GM19238 (cell line): ENCODE results near the gene KCTD12.

Experiments used
- DNase-seq: peaks from one replicate; pipeline ENCODE4 v3.0.0; 2011; ENCODE audit warnings: low spot score; ENCODE audit not compliant: insufficient read length

The KCTD12 gene

DNA sequence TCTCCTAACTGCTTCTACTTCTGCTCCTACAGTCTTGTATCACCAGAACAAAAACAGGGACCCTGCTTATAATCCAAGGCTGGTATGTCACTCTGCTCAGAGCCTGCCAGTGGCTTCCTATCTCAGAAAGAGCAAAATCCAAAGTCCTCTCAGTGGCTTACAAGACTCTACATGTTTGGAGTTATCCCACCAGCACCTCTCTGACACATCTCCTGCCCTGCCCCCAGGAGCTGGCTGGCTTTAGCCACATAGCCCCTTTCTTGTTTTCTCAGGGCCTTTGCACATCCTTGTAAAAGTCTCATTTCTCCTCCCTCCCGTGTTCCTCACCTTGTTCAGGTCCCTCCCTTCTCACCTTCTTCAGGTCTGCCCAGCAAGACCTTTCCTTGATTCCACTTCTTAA, 2.2 kb upstream of the KCTD12 start:
- no peak for DNase-seq

DNA sequence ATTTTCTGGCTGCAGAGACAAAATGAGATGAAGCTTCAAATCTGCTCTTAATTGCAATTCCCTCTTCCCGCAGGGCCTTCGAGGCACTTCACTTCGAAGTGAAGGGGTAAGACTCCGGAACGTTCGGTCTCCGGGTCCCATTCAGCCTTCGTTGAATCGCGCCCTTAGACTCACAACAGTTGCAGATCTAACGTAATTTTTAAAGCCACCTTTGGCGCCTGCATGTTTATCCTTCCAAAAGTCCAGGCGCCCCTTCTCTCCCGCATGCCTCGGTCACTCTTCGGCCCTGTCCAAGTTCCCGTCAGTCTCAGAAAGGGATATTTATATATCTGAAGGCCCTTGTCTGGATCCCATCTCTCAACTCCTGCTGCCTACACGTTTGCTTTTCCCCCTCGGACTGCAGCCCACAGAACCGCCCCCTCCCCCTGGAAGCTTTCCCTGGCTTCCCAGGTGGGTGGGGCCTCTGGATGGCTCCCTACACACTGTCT, 915 bp upstream of the KCTD12 start:
- no peak for DNase-seq

- peak; percentile 22 for DNase-seq
Measured at GRCh38 chr13:76886005-76886291, 257 bp downstream of the KCTD12 start.

DNA sequence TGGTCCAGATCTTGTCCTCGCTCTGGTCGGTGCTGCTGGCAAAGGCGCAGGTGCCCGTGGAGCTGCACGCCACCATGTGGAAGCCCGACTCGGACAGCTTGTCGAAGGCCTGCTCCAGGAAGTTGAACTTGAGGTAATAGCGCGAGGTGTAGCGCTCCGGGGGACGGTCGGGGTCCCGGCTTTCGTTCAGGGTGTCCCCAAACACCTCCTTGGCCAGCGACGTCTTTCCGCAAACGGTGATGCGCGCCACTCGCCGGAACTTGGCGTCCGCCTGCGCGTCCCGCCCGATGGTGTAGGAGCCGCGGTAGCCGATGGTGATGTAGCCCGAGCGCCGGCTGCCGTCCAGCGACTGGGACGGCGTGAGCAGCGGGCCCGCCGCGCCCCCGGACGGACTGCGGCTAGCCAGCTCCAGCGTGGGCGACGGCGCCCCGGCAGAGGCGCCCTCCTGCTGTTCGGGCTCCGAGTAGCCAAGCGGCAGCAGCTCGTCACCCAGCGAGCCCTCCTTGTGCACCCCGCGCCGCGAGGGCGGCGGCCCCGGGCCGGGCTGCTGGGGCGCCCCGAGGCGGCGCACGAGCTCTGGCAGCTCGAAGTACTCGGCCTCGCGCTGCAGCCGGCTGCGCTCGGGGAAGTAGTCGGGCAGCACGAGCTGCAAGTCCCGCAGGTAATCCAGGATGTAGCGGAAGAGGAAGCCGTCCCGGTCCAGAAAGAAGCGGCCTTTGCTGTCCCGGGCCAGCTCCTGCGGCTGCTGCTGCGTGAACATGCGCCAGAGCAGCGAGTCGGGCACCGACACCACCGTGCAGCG, 801 bp downstream of the KCTD12 start:
- DNase-seq = peak; percentile 37

DNA sequence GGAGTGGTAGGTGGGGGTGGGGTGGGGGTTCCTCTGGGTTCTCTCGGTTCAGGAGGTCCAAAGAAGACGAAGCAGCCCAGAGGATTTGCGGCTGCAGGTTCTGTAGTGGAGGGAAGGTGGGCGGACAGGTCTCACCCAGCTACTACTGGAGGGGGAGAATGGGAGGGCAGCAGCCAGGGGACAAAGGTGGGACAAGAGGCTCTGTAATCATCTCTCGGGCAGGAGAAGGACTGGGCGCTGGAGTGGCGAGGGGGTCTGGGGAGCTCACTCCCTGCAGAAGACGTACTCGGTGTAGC, 1.4 kb downstream of the KCTD12 start:
- DNase-seq = no peak

DNA sequence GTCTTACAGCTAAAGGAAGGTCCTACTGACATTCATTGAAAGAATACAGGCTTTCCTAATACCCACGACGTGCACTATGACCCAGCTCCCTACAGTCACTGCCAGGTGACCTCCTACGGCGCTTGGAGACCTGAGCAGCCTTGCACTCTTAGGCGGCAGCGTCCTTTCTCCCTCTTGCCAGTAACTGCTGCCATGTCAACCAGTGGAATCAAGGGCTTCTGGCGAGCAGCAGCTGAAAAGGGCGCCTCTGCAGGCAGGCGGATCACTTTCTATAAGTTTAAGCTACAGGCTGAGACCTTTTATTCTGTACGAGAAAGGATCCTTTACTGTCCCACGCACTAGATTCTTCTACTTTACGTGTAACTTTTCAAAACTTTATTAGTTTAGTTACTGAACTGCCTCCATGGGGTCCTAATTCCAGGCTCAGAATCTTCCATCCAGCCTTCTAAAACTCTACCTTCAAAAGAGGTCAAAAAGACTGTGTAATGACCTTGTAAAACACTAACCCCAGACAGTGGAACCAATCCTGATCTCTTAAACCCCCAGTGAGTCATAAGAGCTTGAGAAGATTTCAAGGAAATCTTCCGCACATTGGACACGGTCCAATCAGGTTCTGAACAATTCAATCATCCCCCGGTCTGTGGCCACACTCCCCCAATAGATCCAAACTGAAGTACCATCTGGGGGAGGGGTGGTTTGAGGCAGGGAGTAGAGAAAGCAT, 1.9 kb downstream of the KCTD12 start:
- no peak for DNase-seq

- DNase-seq = no peak
Measured at GRCh38 chr13:76883236-76883635, 3.0 kb downstream of the KCTD12 start.

GRCh38 chr13:76882431-76882830, 3.8 kb downstream of the KCTD12 start:
- DNase-seq = no peak

- DNase-seq = no peak
Measured at GRCh38 chr13:76879883-76880270, 6.3 kb downstream of the KCTD12 start.

DNA sequence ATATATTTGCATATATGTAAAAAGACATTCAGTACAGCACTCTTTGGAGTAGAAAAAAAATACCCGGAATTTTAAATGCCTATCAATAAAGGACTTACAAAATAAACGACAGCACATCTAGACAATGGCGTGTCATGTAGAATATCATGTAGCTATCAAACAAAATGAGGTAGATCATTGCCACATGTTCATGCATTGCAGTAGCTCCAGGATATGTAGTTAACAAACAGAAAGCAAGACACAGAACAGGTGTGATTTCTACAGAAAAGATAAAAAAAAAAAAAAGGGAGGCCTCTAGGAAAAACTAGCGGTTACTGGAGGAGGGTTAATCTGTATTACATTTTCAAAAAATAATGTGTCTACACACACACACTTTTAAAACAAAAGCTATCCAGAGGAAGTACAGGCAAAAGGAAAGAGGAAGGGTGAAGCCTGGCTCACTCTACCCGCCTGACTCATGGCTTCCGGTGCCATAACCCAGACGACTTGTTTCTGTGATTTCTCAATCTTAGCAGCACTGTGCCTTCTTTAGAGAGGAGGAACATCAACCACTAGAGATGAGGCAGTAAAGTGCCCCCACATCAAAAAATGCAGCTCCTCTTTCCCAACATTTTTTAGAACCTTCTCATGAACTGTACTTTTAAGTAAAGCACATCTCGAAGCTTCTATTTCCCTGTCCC, 6.9 kb downstream of the KCTD12 start:
- peak; percentile 35 for DNase-seq

- DNase-seq = no peak
Measured at GRCh38 chr13:76878043-76878442, 8.2 kb downstream of the KCTD12 start.

GRCh38 chr13:76875271-76875815, 10.9 kb downstream of the KCTD12 start:
- DNase-seq = no peak

DNA sequence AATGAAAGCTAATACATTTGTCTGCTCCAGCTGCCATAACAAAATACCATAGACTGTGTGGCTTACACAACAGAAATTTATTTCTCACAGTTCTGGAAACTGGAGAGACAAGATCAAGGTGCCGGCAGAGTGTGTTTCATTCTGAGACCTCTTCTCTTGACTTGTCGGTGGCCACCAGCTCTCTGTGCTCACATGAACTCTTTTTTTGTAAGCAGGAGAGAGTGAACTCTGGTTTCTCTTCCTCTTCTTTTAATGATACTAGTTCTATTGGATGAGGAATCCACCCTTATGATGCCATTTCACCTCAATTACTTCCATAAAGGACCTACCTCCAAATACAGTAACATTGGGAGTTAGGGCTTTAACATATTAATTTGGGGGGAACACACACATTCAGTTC, 11.7 kb downstream of the KCTD12 start:
- no peak for DNase-seq

- no peak for DNase-seq
Measured at GRCh38 chr13:76873445-76873844, 12.8 kb downstream of the KCTD12 start.

GRCh38 chr13:76872675-76873074, 13.5 kb downstream of the KCTD12 start:
- no peak for DNase-seq

DNA sequence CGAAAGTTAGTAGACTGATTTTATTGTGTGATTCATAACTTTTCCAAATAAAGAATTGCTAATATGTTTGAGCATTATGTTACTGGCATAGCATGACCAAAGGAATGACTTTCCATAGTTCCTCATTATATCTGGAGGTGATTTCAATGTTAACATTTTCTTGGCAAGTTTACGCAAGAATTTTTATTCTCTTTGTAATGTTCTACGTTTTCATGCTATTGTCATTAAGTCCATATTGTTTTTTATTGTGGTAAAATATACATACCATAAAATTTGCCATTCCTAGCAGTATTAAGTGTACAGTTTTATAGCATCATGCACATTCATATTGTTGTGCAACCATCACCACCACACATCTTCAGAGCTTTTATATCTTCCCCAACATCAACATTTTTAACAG, 14.8 kb downstream of the KCTD12 start:
- no peak for DNase-seq

DNA sequence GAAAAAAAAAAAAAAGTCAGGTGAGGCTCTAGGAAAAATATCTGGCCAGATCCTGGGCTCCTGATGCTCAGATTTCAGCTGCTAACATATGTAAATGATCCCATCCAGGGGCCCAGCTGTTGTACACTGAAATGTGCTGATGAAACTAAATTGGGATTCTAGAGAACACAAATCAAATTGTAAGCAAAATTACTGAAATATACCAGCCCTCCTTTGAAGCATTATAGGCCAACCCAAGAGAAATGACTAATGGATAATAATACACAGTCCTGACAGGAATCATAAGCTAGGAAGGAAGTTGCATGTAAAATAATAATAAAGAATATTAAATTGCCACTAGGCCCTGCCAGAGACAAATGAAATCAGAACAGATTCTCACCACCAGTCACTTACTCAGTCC, 17.8 kb downstream of the KCTD12 start:
- DNase-seq = no peak

DNA sequence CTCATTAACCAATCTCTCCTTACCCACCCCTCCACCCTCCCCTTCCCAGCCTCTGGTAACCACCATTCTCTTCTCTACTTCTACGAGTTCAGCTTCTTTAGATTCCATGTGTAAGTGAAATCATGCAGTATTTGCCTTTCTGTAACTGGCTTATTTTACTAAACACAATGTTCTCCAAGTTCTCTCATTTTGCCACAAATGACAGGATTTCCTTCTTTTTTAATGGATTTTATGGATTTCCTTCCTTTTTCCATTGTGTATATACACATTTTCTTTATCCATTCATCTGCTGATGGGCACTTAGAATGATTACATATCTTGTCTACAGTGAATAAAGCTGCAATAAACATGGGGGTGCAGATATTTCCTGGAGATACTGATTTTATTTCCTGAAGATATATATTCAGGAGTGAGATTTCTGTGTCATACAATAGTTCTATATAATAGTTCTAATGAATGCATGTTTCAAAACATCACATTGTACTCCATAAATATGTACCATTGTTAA, 20.2 kb downstream of the KCTD12 start:
- DNase-seq = no peak

DNA sequence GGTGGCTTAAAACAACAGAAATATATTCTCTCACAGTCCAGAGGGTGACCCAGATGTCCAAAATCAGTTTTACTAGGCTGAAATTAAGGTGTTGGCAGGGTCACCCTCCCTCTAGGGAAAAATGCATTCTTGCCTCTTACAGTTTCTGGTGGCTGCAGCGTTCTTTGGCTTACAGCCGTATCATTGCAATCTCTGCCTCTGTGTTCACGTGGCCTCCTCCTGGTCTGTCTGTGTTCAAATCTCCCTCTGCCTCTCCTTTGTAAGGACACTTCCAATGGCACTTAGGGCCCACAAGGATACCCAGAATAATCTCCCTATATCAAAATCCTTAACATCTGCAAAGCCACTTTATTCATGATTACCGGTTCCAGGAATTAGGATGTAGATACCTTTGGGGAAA, 21.1 kb downstream of the KCTD12 start:
- no peak for DNase-seq

- no peak for DNase-seq
Measured at GRCh38 chr13:76864259-76864658, 21.9 kb downstream of the KCTD12 start.

GRCh38 chr13:76863022-76863421, 23.2 kb downstream of the KCTD12 start:
- DNase-seq = no peak

DNA sequence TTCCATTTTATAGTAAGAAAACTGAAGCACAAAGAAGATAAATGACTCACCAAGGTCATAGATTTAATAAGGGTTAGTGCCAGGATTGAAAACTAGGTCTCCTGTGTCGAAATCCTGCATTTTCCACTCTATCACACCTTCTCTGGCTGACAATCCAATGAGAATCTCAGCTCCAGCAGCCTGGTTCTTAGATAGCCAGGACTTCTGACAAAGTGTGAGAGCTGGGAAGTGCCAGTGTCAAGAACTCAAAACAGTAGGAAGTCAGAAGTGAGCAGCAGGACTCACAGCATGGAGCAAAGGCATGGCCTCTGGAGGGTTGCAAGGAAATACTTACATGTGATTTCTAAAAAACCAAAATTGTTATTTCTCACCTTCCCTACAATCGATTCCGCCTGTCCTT, 24.3 kb downstream of the KCTD12 start:
- no peak for DNase-seq
